ENCODE measurements around the gene CORO6. TPM values are rescaled to one million over a fixed set of nuclear protein-coding genes. Genes with fewer than 3 reads are reported as not detected.

CORO6 gene
- total RNA-seq, 1 donor from 2014 or later: 5.7 TPM

GRCh38 chr17:29577001-29577370 lies 45.7 kb downstream of the CORO6 start:
- no peak for DNase-seq

- no peak for DNase-seq
Measured at GRCh38 chr17:29576214-29577000, 46.3 kb downstream of the CORO6 start.

- no peak for DNase-seq
Measured at GRCh38 chr17:29575511-29576213, 47.0 kb downstream of the CORO6 start.

GRCh38 chr17:29574732-29575510 lies 47.8 kb downstream of the CORO6 start:
- DNase-seq: no peak

- DNase-seq: no peak
Measured at GRCh38 chr17:29573871-29574731, 48.6 kb downstream of the CORO6 start.

GRCh38 chr17:29573558-29573869 lies 49.2 kb downstream of the CORO6 start:
- DNase-seq: no peak

GRCh38 chr17:29572691-29573557 lies 49.8 kb downstream of the CORO6 start:
- peak; percentile 43 for DNase-seq

- no peak for DNase-seq
Measured at GRCh38 chr17:29571883-29572681, 50.6 kb downstream of the CORO6 start.

GRCh38 chr17:29571486-29571882 lies 51.2 kb downstream of the CORO6 start:
- no peak for DNase-seq

GRCh38 chr17:29570521-29570920 lies 52.2 kb downstream of the CORO6 start:
- no peak for DNase-seq

- no peak for DNase-seq
Measured at GRCh38 chr17:29569245-29569950, 53.3 kb downstream of the CORO6 start.

GRCh38 chr17:29568331-29569244 lies 54.1 kb downstream of the CORO6 start, which contains the start of gene TP53I13:
TSS of gene TP53I13 (plus strand) at chr17:29568701. CDS start at chr17:29568759, 58 bp downstream.
- peak; percentile 62 for DNase-seq

GRCh38 chr17:29567554-29568330 lies 55.0 kb downstream of the CORO6 start:
- no peak for DNase-seq

GRCh38 chr17:29567304-29567553 lies 55.5 kb downstream of the CORO6 start:
- no peak for DNase-seq

GRCh38 chr17:29566473-29567303 lies 56.0 kb downstream of the CORO6 start, which contains the start of gene ABHD15:
TSS of gene ABHD15 (minus strand) at chr17:29567037. CDS start at chr17:29566966, 71 bp downstream.
- no peak for DNase-seq

GRCh38 chr17:29565643-29566472 lies 56.9 kb downstream of the CORO6 start:
- no peak for DNase-seq

All from skin of body (tissue), 2 donors.